GM10847 (cell line): ENCODE data around the gene EHD4.

Source experiments
- POLR2A ChIP-seq: IDR thresholded peaks from 2 replicates; pipeline ENCODE4 v1.6.1; 2011; ENCODE audit not compliant: insufficient read length; ENCODE audit errors: extremely low read depth

EHD4 gene

GRCh38 chr15:41885841-41886240 lies 86.5 kb downstream of the EHD4 start:
- TF ChIP-seq POLR2A: no peak

GRCh38 chr15:41885321-41885720 lies 87.0 kb downstream of the EHD4 start:
- no peak for TF ChIP-seq POLR2A

GRCh38 chr15:41884458-41884857 lies 87.9 kb downstream of the EHD4 start:
- TF ChIP-seq POLR2A: no peak

- TF ChIP-seq POLR2A: no peak
These were observed 88.9 kb downstream of the EHD4 start for GRCh38 chr15:41883484-41883825.

GRCh38 chr15:41882689-41883483 lies 89.5 kb downstream of the EHD4 start:
- TF ChIP-seq POLR2A: no peak

- TF ChIP-seq POLR2A: no peak
These were observed 90.3 kb downstream of the EHD4 start for GRCh38 chr15:41881920-41882688.

- no peak for TF ChIP-seq POLR2A
These were observed 90.8 kb downstream of the EHD4 start for GRCh38 chr15:41881550-41881919.

GRCh38 chr15:41881086-41881485 lies 91.3 kb downstream of the EHD4 start:
- TF ChIP-seq POLR2A: no peak

- TF ChIP-seq POLR2A: no peak
These were observed 92.0 kb downstream of the EHD4 start for GRCh38 chr15:41880156-41880877.

- no peak for TF ChIP-seq POLR2A
These were observed 93.0 kb downstream of the EHD4 start for GRCh38 chr15:41879321-41879845.

- TF ChIP-seq POLR2A: no peak
These were observed 94.0 kb downstream of the EHD4 start for GRCh38 chr15:41878355-41878699.

- TF ChIP-seq POLR2A: no peak
These were observed 94.6 kb downstream of the EHD4 start for GRCh38 chr15:41877631-41878354.

- no peak for TF ChIP-seq POLR2A
These were observed 95.7 kb downstream of the EHD4 start for GRCh38 chr15:41876689-41877088.

- no peak for TF ChIP-seq POLR2A
These were observed 96.3 kb downstream of the EHD4 start for GRCh38 chr15:41876007-41876406.

- TF ChIP-seq POLR2A: no peak
These were observed 97.6 kb downstream of the EHD4 start for GRCh38 chr15:41874736-41875135.
